ENCODE results near the gene EWSR1.
A peak's percentile ranks its signal among the peaks of the same experiment; 100 is the strongest.

Gene EWSR1

DNA sequence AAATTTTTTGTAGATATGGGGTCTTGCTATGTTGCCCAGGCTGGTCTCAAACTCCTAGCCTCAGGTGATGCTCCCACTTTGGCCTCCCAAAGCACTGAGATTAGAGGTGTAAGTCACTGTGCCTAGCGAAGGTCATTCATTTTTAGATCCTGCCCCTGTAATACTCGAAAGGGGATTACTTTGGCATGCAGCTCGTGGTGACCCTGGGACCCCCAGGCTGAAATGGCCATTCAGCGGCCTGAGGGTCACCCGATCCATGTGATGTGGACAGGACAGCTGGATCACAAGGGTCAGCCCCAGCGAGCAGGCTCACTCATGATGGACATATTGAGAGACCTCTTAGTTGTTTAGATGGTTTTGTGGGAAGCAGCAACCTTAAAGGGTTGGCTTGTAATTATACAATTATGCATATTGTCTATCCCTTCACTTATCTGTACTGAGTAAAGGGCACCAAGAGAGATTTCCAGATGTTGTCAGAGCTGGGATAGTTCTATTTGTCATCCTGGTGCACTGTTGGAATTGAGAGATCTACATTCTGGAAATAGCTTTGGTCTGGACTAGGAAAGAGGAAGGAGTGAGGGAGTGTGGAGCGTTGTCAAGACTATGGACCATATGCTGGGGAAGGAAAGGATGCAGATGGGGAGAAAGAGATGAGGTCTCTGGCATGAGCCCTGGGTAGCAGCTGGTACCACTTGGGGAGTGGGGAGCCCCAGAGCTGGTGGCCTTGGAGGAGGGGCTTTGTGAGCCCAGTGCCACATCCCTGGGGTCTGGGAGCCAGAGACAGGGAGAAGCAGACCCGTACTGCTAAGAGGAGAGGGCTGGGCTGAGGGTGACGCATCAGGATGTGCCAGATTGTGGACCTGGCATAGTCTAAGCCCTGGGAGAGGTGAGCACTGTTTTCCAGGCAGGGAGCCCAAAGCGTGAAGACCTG lies 15.8 kb upstream of the EWSR1 start:
- no peak for DNase-seq

DNA sequence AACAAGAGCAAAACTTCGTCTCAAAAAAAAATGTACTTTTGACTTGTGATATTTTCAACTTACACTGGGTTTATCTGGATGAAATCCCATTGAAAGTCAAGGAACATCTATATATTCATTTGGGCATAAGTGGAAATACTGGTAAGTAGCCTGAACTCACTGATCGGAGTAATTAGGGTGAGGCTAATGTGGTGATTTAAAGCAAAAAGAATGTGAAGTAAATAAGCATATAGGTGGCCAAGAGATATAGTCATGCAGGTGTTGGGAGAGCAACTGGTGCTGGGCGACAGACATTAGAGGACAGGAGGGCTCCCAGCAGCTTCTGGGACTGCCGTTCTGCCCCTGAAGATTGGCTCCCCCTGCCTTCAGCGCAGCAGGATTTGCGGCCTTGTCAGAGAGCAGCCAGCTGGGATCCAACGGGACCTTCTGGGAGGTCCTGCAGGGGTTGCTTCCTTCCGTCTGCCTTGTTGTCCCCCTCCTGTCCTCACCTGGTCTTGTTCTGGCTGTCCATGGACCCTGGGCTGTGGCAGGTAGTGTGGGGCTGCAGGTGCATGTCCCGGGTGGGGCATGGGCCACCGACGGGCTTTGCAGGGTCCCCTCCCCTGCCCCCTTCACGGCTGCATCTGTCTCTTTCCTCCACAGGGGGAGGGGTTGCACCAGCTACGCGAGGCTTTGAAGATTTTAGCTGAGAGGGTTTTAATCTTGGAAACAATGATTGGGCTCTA lies 14.3 kb upstream of the EWSR1 start:
- DNase-seq = no peak

DNA sequence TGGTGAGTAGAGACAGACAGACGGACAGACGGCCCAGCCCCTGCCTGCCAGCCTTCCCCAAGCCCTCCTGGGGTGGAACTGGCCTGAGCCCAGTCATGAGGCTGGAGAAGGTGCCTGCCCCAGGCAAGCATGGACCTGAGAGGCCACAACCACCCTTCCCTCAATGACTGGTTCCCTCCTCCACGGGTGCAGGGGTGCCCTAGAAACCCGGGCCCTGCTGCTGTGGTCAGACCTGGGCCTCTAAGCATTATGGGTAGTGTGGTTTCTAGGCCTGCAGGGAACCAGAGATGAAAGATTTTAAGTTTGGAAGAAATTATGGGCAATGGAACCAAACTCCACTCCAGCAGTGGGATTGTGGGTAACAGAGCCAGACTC lies 13.8 kb upstream of the EWSR1 start:
- no peak for DNase-seq

DNA sequence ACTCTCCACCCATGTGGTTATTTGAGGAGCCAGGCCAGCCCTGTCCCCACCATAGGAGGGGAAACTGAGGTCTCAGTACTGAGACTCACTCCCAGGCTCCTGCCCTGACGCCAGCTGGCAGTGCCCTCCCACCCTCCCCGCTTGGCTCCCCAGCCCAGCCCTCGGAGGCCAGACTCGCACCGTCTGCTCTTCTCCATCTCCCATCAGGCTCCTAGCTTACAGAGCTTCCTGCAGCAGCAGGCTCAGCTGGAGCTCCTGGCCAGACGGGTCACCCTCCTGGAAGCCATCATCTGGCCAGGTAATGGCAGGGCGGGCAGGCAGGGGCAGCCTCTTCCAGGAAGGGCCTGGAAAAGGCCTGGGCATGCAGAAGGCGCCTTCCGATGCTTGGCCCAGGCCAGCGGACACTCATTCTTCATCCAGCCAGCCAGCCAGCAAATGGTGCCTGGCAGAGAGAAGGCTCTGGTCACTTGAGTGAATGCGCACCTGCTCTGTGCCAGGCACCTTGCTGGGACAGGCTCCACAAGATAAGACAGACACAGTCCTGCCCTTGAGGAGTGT lies 12.9 kb upstream of the EWSR1 start:
- DNase-seq = no peak

DNA sequence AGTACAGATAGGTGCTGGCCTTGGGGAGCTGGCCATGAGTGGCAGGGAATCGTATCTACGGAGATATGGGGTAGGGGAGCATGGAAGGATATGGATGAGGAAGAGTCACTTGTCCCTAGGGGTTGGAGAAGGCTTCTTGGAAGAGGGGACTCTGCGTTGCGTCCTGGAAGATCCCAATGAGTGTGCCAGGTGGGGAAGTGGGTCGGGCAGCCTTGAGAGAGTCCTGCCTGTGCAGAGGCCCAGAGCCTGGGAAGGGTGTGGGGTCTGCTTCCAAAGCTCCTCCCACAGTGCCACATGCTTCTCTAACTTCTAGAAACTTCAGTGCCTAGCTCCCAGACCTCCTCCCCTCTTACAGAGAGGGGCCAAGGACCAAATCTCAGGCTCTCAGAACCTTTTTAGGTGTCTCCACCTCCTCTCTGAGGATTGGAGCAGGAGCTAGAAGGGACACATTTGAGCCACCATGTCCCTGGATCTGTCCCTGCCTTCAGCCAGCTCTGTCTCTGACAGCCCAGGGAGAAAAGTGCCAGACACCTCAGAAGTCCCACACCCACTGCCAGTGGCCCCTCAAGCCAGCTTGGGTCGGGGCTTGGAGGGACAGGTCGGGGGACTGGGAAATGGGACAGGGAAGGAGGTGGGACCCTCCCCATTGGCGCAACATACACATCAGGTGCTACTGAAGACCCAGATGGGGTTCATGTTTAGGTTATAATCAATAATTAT lies 11.3 kb upstream of the EWSR1 start:
- no peak for DNase-seq

DNA sequence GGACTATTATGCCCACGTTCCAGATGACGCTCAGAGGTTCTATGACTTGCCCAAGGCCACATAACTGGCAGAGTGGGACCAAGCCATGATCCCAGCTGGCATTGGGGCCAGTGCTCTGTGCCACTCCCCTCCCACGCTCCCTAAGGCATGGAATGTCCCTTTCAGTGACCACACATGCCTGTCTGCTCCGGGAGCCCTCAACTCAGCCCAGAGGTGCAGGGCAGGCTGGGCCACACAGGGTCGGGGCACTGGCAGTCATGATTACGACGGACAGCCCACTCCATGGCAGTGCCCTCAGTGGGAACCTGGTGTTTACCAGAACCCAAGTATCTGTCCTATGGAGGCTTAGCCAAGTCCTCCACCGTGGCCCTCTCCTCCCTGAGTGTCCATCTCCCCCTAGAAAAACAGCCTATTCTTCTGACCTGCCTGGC lies 10.3 kb upstream of the EWSR1 start:
- no peak for DNase-seq

DNA sequence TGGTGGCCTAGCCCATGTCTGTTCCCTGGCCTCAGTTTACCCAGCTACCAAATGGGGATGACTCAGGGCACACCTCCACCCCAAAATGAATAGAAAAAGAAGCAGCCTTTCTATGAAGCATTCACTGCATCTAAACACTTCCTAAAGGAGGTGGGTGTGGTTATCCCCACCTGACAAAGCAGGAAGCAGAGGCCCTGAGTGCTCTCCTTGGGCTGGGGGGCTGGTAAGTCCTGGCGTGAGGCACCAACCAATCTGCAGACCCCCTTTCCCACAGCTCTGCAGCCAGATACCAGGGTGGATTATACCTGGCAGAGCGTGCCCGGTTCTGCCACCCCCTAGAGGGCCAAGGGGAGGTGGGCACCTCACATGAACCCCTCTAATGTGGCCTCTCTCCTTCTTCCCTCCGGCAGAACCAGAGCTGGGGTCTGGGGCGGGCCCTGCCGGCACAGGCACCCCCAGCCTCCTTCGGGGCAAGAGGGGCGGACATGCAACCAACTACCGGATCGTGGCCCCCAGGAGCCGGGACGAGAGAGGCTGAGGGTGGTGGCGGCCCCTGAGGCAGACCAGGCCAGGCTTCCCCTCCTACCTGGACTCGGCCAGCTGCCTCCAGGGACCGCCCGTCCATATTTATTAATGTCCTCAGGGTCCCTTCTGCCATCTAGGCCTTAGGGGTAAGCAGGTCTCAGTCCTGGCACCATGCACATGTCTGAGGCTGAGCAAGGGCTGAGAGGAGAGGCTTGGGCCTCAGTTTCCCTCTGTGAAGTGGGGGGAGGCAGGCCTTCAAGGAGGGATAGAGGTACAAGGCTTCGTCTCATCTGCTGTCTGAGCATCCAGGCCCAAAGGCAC lies 9.4 kb upstream of the EWSR1 start:
- DNase-seq = no peak

DNA sequence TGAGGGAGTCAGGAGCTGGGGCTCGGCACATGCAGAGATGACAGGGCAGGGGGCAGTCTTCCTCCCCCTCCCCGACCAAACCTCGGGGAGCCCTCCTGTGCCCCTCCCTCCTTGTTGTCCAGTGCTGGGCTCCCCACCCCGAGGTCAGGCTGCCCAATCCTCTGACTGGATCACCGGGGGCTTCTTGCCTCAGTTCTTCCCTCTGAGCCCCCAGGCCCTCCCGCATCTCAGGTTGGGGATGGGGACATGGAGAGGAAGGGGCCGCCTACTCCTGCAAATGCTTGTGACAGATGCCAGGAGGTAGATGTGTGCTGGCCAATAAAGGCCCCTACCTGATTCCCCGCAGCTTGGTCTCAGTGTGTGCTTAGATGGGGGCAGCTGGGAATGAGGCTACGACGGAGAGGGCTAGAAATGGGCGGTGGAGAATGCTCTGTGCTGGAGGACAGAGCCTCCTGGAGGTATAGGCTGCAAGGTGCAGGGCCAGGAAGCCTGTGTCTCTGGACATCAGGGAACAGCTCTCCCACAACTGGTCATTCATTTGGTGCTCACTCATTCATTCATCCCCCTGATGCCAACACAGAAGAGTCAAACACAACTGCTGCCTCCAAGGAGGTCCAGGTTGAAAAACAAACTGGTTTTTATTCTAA lies 8.7 kb upstream of the EWSR1 start:
- no peak for DNase-seq

DNA sequence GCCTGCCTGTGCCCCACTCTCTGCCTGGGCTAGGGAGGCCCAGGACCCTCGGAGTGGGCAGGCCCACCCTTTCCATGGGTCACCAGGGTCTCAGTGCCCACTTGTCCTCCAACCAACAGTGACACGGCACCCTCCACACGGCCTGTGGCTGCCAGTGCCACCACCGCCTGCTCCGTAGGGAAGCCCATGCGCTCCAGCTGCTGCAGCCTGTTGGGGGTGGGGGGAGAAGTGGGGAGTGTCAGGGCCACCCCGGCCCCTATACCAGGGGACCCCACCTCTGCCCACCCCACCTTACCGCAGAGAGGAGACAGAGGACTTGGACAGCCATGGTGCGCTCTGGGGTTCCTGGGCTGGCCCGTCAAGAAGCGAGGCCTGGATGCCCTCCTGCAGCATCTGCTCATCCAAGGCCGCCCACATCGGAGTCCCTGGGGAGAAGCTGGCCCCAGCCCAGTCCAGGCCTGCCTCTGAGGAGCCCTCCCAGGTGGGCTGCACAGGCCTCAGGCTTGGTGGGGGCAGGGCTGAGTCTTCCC lies 8.0 kb upstream of the EWSR1 start:
- no peak for DNase-seq

DNA sequence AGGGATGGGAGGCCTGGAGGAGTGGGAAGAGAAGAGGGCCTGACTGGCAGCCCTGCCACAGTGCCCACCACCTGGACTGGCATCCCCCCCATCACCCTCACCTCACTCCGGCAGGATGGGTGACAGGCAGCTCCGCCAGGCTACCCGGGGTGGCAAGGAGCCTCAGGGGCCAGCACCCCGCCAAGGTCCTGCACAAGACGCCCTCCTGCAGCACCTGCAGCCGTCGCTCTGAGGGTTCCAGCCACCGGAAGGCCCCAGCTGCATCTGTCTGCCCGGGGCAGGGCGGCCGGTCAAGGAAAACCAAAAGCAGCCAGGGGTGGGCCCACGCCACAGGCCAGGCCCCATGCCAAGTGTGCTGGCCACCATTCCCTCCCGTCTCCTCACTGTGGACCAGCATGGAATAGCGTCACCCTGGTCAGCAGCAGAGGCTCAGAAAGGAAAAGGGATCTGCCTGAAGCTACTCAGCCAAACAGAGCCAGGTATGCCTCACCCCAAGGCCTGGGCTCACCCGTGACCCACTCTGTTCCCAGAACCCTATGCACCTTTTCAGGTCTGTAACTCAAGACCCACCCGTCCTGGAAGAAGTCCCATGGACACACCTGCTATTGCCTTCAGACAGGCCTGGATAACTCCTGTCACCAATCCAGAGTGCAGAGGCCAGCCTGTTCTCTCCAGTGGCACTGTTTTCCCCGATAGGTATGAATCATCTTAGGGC lies 7.3 kb upstream of the EWSR1 start:
- no peak for DNase-seq

DNA sequence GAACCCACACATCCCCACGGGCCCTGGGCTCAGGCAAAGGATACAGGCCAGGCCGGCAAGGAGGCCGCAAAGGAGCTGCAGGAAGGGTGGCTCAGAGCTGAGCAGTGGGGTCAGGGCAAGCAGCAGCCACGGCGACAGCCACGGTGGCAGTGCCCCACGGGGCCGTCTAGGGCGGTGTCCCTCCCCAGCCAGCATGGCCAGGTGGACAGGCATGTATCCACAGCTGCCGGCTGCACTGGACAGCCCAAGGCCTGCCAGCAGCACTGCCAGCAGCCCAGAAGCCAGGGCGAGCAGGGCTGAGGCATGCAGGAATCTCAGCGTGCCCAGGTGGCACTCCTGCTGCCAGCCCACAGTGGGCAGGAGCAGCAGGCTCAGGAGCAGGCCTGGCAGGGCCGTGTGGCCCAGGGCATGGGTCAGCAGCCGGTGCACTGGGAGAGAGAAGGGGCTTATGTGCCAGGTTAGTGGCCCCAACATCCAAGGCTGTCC lies 4.2 kb upstream of the EWSR1 start:
- DNase-seq = no peak

DNA sequence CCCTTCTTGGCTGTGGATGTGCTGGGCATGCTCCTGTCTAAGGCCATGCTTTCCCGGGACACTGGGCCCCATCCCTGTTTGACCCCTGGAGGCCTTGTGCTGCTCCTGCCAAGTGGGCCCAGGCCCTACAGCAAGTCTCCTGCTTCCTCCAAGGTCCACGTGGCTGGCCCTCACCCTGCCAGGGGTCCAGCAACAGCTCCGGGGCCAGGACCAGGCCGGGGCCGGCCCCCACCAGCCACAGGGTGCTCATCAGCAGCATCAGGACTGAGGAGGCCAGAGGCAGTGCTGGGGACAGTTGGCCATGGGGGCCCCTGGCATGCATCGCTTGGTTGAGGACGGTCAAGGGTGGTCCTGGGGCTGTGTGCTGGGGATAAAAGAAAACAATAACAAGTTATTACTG lies 2.8 kb upstream of the EWSR1 start:
- no peak for DNase-seq

DNA sequence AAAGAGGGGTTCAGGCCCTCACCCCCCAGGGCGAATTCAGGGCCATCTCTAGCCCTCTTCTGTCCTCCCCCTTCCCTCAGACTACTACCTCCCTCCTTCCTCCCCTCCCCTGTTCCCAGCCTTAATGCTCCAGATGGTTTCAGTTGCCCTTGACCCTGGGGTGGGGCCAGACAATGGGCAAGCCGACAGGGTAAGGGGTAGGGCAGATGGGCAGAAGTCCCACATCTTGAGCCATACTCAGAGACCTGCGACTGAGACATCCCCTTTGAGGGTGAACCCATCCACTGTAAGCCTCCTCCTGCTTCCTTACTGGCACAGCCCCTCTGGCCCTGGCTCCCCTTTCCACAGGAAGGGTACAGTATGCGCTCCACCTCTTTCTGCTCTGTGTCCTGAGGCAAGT lies 2.1 kb upstream of the EWSR1 start:
- DNase-seq = no peak

DNA sequence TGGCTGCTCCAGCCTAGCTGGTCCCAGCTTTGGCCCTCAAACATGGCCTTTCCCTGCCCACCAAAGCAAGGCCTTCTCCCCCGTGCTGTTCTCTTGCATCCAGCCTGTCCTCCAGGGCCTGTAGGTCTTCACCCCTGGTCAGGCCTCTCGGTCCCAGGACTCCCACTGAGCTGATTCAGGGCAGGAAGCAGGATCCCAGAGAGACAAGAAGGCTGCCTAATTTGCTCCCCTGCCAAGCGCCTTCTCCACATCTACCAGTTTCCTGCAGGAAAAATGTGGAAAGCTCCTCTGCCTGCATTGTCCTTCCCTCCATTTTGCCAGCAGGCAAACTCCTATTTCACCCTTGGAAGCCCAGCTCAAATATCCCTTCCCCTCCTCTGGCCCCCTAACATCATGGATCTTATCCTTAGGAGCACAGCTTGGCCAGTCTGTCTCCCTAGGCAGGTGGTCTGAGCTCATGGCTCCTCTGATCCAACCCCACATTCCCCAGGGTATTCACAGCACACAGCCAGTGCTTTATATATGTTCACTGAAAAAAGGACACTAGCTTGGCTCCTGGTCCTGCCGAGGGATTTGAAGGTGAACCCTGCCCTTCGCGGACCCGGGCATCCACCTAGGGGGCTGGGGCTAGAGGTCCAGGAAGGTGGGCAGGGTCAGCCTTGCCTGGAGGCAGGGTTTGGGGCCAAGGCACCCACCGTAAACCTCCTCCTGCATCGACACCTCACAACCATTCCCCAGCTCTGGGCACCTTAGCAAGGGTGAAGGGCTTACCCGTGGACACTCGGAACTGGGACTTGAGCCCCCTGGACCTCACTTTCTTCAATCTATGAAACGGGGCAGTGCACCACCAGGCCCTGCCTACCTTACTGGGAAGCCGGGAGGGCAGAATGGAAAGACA lies 1.3 kb upstream of the EWSR1 start:
- DNase-seq = no peak

DNA sequence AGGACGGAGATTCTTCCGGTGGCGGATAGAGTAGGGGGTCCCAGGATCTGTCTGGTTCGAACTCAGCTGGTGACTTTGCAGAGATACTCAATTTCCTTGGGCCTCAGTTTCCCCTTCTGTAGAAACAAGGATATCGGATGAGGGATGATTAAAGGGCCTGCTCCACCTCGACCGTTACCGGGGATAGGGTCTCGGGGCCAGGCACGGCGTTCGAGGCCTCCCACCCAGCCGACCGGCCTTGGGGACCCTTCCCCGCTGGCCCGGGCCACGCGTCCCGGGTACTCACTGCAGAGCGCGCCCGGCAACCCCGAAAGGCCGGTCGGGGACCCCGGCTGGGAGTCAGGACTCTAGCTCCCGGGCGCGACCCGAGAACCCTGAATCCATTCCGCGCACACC lies 608 bp upstream of the EWSR1 start:
- no peak for DNase-seq

DNA sequence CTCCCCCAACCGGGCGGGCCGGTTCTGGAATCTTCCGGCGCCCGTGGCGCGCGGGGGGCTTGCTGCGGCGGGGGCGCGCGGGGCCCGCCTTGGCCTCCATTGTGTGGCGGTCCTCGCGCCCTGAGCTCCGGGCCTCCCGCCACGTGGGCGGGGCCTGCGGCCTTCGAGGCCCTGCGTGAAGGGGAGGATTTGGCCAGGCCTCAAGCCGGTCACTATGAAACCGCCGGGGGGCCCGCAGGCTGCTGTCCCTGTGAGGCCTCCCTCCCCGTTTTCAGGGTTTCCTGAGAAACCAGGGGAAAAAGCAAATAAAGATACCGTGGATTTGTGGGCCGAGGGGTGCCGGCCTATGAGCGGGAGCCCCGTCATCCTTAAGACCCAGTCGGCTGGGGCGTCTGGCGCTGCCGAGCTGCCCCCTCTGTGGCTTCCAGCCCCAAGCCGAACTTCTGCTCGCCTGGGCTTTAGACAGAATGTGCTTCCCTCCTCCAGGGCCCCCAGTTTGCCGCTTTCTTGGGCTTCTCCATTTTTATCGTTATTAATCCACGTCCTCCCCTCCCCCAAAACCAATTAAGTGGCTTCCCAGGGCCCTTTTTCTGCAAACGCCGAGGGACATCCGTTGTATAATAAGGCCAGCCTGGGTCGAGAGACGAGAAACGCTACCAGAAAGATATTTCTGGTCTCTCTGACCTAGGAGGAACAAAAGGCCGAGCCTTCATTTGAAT lies 602 bp downstream of the EWSR1 start:
- DNase-seq = peak; percentile 54

DNA sequence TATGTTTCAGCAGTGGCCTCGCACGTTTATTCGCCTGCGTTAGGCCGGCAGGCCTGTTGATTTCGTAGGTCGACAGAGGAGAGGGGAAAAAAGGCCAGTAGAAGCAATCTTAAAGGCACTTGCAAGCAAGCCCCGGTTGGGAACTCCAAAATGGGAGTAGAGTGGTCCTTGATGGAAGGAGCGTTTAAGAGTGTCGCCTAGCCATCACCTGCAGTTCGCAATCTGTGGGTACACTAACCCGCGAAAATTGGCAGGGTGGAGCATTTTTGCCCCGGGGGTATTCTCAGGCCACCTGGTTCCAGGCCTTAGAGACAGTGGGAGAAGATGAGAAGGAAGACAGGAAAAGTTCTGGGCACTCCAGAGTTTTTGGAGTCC lies 1.1 kb downstream of the EWSR1 start:
- DNase-seq = peak; percentile 6

DNA sequence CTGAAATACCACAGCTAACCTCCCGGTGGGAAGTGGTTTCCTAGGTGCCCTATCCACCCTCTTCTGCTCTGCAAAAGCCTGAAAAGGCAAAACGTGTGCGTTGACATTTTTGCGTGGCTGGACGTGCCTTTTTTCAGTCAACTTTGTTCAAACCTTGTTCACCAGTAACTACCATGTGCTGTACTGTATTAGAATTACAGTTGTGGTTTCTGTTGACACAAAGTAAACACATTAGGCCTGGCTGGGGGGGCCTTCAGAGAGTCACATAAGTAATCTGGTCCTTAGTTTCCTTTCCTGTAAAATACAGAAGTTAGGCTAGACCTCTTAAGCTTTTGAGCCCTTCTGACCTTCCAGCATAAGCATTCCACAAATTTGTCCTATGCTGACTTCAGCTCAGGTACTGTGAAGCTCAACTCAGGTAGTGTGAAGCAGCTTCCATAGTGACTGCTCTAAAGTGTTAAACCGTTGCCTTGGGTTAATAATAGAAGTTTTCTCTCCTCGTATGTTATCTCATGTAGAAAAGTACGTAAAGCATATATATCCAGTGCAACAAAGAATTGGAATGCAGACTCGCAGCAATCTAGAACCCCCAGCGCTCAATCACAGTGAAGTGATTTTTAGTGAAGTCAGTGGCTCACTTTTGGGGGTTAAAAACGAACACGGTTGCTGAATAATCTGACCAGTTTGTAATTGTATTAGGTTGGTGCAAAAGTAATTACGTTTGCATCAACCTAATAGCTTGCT lies 1.8 kb downstream of the EWSR1 start:
- peak; percentile 13 for DNase-seq
